ENCODE results near the gene C4BPB.

The C4BPB gene

DNA sequence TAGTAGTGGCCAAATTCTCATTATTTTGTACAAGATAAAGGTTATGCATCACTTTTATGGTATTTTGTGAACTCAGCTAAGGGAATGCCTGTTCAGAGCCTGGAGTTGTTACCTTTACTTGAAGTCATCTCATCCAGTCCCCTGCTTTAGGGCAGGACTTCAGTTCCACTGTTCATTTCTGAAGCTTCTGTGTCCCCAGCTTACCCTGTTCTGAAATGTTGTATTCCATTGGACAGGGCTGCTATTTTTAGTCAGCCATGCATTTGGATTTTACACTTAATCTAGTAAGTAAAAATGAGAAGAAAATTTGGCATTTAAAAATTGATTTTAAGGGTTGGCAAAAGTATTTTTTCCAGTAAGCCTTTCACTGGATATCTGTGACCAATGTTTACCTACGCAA is 11.6 kb upstream of the C4BPB start:
- DNase-seq (ENCODE audit: low read depth): no peak
- H3K4me3 ChIP-seq (ENCODE audit: low read depth, low read length): no peak overlapping the region
- TF ChIP-seq, protein P1, sequence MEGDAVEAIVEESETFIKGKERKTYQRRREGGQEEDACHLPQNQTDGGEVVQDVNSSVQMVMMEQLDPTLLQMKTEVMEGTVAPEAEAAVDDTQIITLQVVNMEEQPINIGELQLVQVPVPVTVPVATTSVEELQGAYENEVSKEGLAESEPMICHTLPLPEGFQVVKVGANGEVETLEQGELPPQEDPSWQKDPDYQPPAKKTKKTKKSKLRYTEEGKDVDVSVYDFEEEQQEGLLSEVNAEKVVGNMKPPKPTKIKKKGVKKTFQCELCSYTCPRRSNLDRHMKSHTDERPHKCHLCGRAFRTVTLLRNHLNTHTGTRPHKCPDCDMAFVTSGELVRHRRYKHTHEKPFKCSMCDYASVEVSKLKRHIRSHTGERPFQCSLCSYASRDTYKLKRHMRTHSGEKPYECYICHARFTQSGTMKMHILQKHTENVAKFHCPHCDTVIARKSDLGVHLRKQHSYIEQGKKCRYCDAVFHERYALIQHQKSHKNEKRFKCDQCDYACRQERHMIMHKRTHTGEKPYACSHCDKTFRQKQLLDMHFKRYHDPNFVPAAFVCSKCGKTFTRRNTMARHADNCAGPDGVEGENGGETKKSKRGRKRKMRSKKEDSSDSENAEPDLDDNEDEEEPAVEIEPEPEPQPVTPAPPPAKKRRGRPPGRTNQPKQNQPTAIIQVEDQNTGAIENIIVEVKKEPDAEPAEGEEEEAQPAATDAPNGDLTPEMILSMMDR (IDR thresholded peaks at IDR 0.05; ENCODE audit: low read depth, low read length, missing control alignments): no peak

GRCh38 chr1:207077470-207078377 is 10.9 kb upstream of the C4BPB start:
- H3K4me3 ChIP-seq (ENCODE audit: low read depth, low read length): no peak overlapping the region
- TF ChIP-seq, protein P1 (IDR thresholded peaks at IDR 0.05; ENCODE audit: low read depth, low read length, missing control alignments): peak; percentile 85
- peak; percentile 37 for DNase-seq (ENCODE audit: low read depth)

DNA sequence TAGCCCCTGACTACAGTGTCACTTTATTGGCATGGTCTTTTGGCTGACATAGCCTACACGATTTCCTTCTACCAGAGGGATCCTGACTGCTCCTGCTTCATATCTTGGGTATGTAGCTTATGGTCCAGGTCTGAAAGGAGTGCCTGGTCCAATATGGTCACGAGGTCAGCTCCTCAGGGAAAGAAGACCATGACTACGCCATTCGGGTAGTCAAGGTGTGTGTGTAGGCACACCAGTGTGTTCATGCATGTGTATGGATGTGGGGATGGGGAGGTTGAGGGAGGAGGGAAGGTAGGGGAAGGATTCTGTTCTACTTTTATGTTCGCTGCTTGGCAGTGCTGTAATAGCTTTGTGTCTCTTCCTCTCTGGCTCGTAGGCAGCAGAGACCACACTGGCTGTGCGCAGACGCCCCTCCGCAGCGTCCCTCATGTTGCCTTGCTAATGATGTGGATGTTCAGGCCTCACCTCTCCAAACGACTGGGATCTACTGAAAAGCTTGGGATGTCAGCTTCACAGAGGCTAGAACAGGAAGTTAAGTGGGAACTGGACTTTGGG is 10.0 kb upstream of the C4BPB start:
- H3K4me3 ChIP-seq (ENCODE audit: low read depth, low read length): no peak overlapping the region
- no peak for DNase-seq (ENCODE audit: low read depth)
- TF ChIP-seq, protein P1 (IDR thresholded peaks at IDR 0.05; ENCODE audit: low read depth, low read length, missing control alignments): no peak

DNA sequence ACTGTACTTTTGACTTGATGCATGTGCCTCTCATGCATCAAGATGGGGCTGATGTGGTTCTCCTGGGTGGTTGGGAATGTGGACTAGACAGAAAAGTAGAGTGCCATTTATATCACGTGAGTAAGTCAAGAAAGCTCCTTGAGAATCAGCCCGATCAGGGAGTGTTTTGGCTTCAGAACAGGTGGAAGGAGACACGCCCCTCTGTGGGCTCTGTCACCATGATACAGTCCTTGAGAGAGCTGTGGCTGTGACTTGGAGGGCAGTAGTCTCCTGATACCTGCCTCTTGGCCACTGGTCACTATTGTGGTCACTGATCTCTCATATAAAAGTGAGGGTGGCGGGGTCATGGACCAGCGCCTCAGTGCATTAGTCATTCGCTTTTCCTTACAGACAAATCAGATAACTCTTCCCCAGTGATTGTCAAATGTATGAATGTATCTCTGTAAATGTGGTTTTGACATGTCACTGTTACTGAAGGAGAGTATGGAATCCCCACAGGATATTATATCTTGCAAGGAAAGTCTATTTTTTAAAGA is 8.9 kb upstream of the C4BPB start:
- TF ChIP-seq, protein P1 (IDR thresholded peaks at IDR 0.05; ENCODE audit: low read depth, low read length, missing control alignments): no peak
- no peak for DNase-seq (ENCODE audit: low read depth)
- H3K4me3 ChIP-seq (ENCODE audit: low read depth, low read length): no peak overlapping the region

DNA sequence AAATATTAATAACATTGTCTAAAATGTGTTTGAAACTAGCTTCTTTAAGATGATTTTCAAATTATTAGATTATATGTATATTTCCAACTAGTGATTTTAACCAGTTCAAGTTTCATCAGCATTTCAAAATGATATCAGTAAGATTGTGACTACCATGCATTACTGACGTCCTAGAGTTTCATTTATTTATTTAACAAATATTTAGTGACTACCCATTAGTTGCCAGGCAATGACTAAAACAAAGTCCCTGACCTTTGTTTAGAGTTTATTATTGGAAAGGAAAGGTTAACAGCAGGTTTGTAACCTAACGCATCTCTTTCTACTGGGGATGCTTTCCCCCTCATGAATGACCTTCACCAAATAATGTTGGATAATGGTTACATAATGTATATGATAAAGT is 7.6 kb upstream of the C4BPB start:
- TF ChIP-seq, protein P1 (IDR thresholded peaks at IDR 0.05; ENCODE audit: low read depth, low read length, missing control alignments): no peak
- no peak overlapping the region for H3K4me3 ChIP-seq (ENCODE audit: low read depth, low read length)
- DNase-seq (ENCODE audit: low read depth): no peak

DNA sequence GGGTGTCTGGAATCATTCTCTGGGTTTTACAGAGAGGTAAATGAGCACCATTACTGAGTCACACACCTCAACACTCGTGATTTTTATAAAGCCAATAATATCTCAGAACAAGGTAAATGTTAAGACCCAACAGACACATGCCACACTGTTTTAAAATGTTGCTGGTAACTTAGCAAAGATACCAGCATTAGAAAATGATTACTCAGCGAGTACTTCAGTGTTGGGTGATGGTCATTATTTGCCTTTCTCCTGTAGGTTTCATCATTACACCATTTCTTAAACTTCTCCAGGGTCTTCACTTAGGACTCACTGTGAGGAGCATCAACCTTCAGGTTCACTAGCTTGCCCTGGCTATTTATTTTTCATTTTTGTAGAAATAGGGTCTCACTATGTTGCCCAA is 6.9 kb upstream of the C4BPB start:
- DNase-seq (ENCODE audit: low read depth): no peak
- TF ChIP-seq, protein P1 (IDR thresholded peaks at IDR 0.05; ENCODE audit: low read depth, low read length, missing control alignments): no peak
- H3K4me3 ChIP-seq (ENCODE audit: low read depth, low read length): no peak overlapping the region
